Fibroblast of skin of left biceps (primary cell): Measurements from ENCODE around the gene CMIP.

Experiments
- DNase-seq, 2 experiments: peaks; one replicate each; pipeline ENCODE4 v3.0.0-alpha.2; 2013; ENCODE audit warnings: low read depth in 2 of 2

The CMIP gene

DNA sequence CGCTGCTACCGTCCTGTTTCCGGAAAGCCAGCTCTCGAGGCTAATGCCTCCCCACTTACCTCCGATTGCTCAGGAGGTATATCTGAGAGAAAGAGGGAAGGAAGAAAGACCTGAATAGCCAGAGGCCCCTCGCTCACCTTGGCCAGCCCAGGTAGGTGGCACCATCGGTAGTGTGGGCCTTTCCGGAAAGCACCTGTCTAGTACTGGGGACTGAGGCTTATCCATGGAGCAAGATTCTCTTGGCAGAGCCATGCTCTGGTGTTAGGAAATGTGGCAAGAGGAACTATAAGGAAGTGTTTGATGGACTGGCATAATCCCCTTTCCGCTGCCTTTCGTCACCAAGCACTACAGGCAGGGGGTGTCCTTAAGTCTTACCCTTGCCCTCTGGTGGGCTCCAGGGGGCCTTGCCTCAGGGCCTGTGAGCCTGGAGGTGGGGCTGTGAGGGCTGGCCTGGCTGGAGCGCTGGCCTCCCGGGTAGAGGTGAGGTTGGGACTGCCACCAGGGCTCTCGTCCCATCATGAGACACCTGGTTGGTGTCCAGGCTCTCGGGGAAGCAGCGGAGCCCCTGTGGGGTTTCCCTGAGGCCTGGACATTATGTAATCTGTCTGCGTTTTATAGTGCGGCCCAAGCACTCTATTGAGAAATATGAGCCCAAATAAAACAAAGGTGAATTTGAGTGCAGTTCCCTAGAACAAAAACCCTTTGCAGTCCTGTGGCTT lies 2.9 kb downstream of the CMIP start:
- no peak for DNase-seq

DNA sequence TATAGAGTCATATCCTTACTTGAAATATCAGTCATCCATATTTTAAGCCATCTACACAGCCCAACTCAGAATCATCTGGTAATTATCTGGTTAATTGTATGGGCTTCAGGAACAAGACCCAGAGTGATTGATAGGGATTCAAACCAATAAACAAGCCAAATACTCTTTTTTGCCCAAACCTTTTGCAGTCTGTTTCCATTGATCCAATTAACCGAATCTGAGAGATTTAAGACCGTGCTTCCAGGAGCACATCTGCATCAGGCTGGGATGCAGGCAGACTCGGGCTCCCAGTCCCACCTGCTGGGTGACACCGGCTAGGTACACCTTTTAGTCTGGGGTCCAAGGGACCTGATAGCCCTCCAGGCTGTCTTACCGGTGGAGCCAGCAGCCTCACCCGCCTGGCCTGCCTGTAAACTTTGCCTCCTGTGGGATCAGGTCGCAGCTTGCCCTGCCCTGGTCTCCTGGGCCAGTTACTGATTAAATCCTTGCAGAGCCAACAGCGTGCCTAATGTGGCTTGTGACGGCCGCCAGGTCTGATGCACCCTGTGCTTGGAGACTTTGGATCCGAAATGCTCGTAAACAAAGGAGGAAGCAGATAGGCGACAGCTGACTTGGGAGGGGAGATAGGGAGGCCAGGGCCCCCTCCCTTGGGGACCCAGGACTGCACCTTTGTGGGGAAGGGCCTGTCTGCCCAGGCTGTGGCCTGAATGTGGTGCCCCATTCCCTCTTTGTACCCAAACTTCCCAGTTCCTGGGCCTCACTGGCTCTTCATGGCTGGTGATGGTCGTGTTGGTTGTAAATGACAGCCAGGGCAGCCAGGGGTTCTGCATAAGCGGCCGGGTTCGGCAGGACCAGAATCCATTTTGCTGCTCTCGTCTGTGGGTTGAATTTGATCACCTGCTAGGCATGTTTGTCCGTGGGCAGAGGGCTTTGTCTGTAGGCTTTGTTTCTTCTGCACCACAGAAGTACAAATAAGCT lies 3.8 kb downstream of the CMIP start:
- DNase-seq = no peak

GRCh38 chr16:81449241-81449640 lies 4.6 kb downstream of the CMIP start:
- no peak for DNase-seq

GRCh38 chr16:81449899-81450608 lies 5.4 kb downstream of the CMIP start:
- no peak for DNase-seq

GRCh38 chr16:81450783-81451491 lies 6.3 kb downstream of the CMIP start:
- no peak for DNase-seq

DNA sequence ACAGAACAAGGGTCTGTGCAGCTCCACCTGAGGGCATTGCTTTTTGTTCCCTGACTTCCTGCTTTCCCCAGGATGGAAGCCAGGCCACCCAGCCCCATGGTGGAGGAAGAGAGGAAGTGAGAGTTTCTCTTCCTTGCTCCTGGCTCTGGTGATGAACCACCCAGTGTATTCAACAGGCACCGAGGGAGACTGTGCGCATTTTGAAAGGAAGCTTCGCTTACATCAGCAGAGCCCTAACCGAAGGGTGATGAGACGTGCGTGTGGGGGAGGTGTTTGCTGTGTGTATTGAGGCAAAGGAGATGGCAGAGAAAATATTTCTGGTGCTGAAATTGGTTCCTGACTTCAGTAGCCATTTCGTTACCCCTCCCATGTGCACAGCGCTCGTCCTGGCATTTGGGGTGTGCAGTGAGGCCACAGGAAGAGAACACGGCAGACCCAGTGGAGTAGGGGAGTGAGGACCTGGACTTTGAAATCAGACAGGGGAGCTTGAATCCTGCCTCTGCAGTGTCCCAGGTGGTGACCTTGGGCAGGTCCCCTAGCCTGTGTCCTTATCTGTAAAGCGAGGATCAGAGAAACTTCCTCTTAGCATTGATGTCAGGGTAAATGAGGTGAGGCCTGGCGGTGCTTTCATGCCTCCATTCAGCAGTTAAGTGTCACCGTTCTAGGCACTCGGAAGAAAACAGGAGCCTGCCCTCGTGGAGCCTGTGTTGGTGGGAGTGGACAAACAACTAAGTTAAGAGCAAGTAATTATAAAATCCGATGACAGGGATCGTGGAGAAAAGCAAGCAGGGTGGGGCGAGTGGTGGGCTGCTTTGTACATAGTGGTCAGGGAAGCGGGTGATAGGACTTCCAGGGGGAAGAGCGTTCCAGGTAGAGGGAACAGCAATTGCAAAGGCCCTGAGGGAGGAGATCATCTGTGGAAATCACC lies 7.4 kb downstream of the CMIP start:
- no peak for DNase-seq

DNA sequence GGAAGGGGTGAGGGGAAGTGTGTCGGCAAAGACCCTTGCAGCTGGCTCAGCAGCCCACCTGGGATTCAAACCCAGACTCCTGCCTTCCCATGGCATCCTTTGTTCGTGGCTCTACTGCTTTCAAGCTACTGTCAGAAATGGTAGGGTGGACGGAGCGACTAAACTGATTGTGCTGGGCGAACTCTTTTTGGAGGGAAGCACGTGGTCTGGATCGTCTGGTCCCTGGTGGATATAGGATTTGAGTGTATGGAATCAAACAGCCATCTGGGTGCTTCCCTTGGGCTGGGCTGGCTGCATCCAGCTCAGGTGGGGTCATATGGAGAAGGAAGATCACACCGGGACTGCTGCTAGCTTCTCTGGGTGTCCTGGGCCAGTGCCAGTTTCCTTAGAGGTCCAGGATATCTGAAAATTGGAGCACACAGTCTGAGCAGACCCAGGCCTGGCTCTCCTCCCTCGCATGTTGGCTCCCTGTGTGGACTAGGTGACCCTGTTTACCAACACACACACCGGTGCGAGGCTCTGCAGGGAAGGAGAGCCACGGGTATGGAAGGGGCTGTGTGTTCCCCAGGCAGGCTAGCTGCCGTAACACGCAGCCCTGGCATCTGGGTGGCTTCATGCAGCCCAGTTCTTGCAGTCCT lies 8.6 kb downstream of the CMIP start:
- no peak for DNase-seq

- no peak for DNase-seq
These were observed 9.4 kb downstream of the CMIP start for GRCh38 chr16:81454044-81454443.

DNA sequence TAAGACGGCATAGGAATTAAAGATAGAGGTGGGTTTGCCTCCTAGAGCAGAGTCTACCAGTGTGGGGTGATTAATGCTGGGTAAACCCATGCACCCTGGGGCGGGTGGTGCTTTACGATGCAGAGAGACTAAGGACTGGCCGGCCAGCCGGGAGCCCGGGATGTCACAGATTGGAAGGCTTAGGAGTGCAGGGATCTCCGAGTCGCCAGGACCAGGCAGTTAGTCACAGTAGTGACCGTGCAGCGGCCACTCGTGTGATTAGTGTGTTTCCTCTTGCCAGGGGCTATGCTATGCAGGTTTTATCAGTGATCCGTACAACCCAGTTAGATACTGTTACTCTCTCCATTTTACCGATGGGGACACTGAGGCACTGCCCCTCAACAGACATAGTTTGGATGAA lies 10.4 kb downstream of the CMIP start:
- no peak for DNase-seq

- no peak for DNase-seq
These were observed 11.3 kb downstream of the CMIP start for GRCh38 chr16:81455720-81456494.

DNA sequence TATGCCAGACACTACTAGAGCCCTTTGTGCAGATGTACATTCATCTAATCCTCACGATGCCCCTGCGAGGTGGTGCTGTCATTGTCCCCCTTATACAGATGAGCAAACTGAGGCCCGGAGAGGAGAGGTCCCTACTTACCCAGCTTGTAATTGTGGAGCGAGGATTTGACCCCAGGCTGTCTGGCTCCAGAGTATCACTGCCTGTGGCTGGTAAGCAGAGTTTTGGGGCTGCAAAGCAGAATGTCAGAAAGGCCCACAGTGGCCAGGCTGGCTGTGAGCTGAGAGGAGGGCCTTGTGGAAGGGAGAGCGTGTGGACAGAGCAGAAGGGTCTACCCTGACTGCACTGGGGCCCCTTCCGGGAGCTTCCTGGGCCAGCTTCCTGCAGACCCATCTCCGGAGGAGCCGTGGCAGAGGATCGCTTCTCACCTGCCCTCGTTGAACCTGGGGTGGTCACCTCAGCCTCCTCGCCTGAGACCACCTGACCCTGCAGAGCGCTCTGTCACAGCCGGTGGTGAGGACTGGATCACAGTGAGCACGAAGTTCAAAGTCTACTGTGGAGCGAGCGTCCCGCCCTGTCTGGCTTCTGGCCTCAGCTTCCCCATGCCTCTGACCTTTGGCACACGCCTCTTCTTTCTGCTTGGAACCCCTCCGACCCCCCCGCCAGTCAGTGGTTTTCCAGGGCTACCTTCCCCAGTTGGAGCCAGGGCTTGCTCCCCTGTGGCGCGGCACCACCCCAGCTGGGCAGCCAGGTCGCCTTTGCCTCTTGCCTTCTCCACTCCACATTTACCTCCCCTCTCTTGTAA lies 12.1 kb downstream of the CMIP start:
- no peak for DNase-seq

GRCh38 chr16:81457326-81458133 lies 12.9 kb downstream of the CMIP start:
- DNase-seq = peak; percentile 32 to 40

DNA sequence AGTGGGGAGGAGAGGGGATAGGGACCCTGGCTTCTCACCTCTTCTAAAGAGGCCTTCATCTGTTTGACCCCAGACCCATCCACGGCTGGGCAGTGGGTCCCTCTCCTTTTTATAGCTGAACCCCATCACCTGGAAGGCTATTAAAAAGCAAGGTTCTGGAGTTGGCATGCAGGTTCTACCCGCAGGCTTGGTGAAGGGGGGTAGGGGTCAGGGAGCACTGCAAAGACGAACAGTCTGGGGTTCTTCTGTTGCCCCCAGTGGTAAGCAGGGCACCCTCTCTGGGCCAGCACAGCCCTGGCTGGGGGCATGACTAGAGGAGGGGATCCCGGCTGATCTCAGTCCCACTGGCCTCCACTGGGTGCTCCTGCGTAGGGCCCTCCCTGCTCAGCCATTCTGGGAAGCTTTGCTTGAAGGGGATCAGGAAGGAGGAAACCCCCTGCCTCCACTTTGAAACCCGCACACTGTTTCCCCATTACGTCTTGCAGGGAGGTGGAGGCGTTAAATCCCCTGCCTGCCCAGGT lies 13.6 kb downstream of the CMIP start:
- DNase-seq = no peak

- no peak for DNase-seq
These were observed 14.4 kb downstream of the CMIP start for GRCh38 chr16:81458827-81459598.

DNA sequence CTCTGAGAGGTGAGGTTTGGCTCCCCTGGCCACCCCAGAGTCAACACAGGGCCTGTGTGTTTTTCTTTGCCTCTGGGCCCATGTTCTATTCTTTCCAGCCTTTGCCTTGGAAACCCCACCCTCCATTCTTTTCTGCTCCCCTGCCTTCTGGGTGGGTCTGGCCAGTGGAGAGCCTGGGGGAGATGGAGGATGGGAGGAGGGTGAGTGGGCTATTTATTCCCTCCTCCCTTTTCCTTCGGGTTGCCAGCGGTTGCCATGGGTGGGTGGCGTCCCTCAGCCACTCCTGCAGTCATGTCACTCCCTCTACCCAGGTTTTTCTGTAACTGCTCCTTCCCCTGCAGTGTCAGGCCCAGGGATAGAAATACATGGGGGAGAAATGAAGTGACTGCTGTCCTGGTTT lies 15.5 kb downstream of the CMIP start:
- DNase-seq = no peak

DNA sequence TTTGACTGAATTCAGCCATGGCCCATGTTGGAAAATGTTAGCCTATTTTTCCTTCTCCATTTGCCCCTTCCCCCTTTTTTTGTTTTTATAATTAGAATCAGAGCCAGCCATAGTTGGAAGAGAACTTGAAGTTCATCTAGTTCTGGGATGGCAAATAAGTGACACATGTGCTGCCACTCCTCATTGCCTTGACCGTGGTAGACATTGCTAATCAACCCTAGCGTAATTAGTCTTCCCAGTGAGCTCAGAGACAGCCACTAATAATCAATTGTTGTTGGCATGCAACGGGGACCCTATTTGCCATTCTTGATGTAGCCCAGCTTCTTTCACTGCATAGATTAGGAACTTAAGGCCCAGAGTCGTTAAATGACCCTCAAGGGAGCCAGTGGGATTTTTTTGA lies 16.6 kb downstream of the CMIP start:
- DNase-seq = no peak

GRCh38 chr16:81461766-81462165 lies 17.2 kb downstream of the CMIP start:
- no peak for DNase-seq
